Stimulated activated CD4-positive, alpha-beta T cell treated with anti-CD3 and anti-CD28 coated beads, TNF-alpha, amount 100 ng/mL, for 24 hours (primary cell): ENCODE data around the gene OBP2A.

Experiments
- DNase-seq, 3 experiments: peaks; one replicate each; pipeline ENCODE4 v3.0.0-alpha.2; 2020; ENCODE audit warnings: low read depth in 3 of 3

Gene OBP2A

DNA sequence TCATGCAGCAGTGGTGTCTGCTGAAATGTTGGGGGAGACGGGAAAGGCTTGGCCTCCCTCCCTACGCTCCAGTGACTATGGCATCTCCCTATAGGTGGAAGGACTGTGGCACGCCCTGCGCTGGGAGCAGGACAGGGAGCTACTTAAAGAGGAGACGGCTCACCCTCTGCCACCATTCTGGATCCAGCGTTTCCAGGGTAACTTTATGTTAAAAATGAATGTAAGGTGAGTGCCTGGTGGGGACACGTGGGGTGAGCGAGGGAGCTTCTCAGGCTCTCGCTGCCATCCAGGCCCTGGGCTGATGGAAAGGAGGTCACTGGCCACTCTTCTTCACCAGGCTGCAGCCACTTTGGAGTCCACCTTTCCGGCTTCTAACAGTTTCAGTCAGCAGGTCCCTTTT is 31.3 kb downstream of the OBP2A start:
- DNase-seq, result no peak

- no peak for DNase-seq
Measured at GRCh38 chr9:135579356-135579755, 33.4 kb downstream of the OBP2A start.

- no peak for DNase-seq
Measured at GRCh38 chr9:135579889-135580660, 34.1 kb downstream of the OBP2A start.

DNA sequence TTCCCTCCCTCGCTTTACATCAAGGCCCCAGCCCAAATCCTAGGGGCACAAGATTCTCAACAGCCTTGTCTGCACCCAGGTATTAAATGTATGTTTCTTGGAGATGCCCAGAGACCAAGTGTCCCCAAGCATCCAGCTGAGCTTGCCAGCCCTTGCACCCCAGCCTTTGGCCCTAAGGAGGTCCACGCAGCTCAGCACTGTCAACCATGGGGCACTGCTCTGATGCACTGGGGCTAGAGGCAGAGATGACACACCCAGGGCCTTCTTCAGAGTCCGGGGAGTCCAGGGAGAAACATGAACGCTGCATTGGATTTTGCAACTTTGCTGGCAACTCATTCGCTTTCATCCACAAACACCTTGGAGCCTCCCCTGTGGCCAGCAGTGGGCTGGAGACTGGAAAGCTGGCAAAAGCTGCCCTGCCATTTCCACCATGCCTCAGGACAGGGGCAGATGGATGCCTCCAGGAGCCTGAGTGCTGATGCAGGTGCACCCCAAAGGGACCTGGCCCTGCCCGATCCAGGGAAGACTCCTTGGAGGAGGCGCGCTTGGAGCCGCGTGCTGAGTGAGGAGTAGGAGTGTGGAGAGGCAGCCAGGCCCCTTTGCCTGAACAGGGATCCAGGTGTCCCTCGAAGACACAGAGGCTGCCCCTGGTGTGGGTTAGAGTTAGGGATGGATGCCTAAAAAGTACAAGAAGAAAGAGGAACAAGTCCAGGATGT is 34.9 kb downstream of the OBP2A start:
- DNase-seq, result no peak

DNA sequence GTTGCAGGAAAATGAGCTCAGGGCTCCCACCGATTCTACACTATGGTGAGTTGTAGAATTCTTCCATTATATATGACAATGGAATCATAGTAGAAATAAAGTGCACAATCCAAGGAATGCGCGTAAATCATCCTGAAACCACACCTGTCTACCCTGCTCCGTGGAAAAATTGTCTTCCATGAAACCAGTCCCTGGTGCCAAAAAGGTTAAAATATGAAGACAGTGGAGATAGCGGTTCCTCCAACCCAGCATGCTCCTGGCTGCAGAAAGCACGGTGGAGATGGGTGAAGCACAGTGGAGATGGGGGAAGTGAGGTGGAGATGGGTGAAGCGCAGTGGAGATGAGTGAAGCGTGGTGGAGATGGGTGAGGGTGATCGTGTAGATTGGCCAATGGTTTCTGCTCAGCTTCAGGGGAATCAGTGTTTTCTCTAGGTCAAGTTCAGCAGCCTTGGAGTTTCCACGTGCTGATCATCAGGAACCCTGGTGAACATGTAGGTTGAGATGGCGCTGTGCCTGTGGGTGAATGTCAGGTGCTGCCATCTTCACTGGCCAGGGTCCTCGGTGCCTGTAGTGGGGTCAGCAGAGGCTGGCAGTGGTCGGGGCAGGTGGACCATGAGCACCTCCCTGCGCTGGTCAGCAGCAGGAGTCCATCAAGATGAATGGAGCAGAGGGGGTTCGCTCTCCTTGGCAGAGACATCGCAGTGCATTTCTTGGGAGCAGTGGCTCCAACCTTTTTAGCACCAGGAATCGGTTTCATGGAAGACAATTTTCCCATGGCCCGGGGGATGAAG is 35.9 kb downstream of the OBP2A start:
- DNase-seq, result no peak

DNA sequence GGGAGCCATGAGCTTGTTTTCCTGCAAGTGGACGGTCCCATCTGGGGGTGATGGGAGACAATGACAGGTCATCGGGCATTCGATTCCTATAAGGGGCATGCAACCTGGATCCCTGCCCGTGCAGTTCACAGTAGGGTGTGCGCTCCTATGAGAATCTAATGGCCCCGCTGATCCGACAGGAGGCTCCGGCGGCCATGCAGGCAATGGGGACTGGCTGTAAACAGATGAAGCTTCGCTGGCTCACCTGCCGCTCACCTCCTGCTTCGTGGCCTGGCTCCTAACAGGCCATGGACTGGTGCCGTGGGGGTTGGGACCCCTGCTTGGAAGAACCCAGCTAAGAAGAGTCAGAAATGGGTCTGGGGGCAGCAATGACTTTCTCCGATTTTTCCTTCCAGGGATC is 36.6 kb downstream of the OBP2A start:
- DNase-seq, result no peak

DNA sequence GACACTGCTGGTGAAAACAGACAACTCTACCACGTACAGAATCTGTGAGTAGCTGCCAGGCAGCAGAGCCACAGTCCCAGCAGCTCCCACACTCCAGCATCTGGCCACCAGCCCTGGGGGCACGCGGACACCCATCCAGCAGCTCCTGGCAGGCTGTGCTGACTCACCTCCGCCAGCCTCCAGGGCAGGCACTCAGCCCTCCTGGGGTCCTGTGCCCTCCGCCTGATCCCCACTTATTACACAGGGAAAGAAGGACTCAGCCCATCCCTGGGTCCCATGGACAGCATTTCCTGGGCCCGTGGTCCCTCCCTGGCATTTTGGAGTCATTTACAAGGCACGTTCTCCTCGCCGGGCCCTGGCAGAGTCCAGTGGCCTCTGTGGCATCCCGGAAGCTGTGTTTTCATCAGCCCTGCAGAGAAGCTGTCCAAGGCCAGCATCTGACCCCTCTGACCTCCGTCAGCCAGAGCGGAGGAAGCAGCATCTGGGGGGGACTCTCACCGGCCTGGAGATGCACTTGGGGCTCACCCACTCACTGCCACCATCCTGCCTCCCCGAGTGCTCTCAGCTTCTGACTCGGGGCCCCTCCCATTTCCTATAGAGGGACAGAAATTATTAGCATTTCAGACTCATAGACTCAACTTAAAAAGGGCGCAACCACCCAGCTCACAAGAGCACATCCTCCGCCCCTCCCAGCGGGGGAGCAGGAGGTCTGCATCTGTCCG is 37.2 kb downstream of the OBP2A start:
- no peak for DNase-seq

DNA sequence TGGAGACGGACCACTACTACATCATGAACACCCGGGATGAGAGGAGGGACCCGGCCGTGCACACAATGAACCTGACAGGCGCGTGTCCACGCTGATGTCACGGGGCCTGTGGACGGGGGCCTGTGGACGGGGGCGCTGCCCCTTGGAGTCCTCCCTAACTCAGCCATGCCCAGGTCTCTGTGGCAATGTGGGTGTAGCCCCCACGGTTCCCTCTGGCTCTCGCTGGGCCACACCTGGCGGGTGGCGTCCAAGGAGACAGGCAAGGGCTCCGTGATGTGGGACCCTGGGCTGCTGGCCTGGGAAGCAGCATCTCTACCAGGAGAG is 37.7 kb downstream of the OBP2A start:
- no peak for DNase-seq

DNA sequence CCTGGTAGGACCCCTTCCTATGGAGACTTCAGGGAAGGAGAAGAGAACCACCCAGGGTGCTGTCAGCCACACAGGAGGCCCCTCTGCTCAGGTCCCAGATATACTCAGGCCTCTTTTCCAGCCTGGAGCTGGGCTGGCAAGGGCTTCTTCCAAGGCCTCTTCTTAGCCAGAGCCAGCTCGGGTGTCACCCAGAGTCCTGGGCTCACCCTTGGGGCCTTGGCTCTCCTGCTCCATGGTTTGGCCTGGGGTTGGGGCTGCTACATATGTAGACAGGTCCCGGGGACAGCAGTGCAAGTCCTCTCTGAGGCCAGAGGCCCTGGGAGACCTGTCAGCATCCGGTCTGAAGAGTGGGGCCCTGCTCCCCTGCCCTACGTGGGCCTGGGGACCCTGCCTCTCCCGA is 38.4 kb downstream of the OBP2A start:
- DNase-seq, result no peak

DNA sequence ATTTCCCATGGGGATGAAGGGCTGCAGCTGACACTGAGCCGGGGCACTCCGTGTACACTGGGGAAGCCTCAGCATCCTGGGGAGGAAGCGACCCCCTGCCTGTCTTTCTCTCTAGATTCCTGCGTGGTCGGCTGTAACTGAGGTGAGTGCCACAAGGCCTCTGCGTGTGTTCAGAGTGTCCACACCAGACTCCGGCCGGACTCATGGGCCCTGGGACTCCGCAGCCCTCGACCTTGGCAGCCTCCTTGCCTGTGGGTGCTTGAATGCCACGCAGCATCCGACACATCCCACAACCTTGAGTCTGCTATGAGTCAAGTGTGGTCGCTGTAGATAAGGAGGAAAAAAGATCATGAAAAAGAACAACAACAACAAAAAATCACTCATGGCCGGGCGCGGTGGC is 39.0 kb downstream of the OBP2A start:
- DNase-seq, result no peak

- no peak for DNase-seq
Measured at GRCh38 chr9:135586601-135587109, 40.7 kb downstream of the OBP2A start.

GRCh38 chr9:135587658-135588057 is 41.7 kb downstream of the OBP2A start:
- DNase-seq, result no peak

DNA sequence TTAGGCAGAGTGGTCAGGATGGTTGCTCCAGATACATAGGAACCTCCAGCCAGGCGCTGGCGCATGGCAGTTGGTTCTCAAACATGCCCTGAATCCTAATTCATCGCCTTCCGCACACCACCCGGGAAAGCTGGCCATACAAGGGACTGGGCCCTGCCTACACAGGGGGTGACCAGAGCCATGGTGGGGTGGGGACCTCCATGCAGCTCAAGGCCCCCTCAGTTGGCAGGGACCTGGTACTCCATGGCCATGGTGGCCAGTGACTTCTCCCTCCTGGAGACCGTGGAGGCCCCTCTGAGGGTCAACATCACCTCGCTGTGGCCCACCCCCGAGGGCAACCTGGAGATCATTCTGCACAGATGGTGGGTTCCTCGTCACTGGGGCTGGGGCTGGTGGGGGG is 42.4 kb downstream of the OBP2A start:
- no peak for DNase-seq

GRCh38 chr9:135588886-135589595 is 43.1 kb downstream of the OBP2A start:
- no peak for DNase-seq

GRCh38 chr9:135589596-135590485 is 43.9 kb downstream of the OBP2A start:
- no peak for DNase-seq

DNA sequence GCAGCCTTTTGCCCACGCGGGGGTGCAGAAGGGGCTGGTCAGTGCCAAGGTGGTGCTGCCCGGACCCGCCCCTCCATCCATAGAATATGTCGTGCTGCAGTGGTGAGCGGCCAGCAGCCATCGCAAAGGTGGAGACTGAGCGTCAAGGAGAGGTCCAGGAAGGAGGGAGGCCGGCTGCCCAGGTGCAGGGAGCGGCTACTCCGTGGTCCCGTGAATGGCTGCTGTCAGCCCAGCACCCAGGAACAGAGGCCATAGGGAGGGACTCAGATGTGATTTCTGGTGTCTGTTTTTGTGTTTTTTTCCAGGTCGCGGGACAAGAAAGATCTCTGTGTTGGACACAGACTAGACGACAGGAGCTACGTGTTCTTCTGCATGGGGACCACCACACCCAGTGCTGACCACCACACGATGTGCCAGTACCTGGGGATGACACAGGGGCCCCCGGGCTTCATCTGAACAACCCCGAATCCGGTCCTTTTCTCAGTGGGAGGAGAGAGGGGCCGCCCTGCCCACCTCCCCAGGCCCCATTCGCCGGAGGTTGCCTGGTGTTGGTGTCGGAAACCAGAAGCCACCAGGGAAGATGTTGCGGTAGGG is 44.7 kb downstream of the OBP2A start:
- DNase-seq, result no peak

GRCh38 chr9:135591506-135592330 is 45.8 kb downstream of the OBP2A start:
- no peak for DNase-seq

DNA sequence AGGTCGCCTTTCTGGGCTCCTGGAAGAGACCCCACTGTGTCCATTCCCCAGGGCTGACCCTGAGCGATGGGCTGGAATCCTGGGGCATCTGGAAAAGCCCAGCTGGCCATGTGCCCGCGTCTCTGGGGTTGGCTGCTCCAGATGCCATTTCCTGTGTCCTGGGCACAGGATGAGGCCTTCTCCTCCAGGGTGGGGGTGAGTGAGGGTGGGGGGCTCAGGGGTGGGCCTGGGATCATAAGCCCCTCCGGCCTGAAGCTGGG is 46.3 kb downstream of the OBP2A start:
- DNase-seq, result no peak

- DNase-seq, result no peak
Measured at GRCh38 chr9:135592625-135593024, 46.7 kb downstream of the OBP2A start.
